Adipose tissue (tissue), 3 donors: ENCODE data around the gene MAPKBP1. TPM values are rescaled to one million over a fixed set of nuclear protein-coding genes. Genes with fewer than 3 reads are reported as not detected.

Experiments used
- H3K27ac ChIP-seq: one replicate; pipeline ENCODE4 v1.5.1; 2013; ENCODE audit warnings: low read depth, low read length
- WGBS, 3 donors: extraction: QIAGEN DNeasy Blood & Tissue Kit; methylation state at CpG; one replicate each; pipeline ENCODE4 v1.1.7; 2013; 5-methylcytosine and 5-hydroxymethylcytosine counted together
- polyA plus RNA-seq, 3 donors: library from polyadenylated mRNA; stranded (reverse); fragments of 200-250 nt; gene quantifications; one replicate each; pipeline ENCODE4 v1.2.3, GENCODE V29; 2013
- donor health status: healthy with polysubstance abuse.
- donor health status: Bipolar disorder and iron deficiency.
- donor health status: healthy.

The MAPKBP1 gene
- polyA plus RNA-seq, 3 donors = 4.0 to 15.1 (median 8.7) TPM

DNA sequence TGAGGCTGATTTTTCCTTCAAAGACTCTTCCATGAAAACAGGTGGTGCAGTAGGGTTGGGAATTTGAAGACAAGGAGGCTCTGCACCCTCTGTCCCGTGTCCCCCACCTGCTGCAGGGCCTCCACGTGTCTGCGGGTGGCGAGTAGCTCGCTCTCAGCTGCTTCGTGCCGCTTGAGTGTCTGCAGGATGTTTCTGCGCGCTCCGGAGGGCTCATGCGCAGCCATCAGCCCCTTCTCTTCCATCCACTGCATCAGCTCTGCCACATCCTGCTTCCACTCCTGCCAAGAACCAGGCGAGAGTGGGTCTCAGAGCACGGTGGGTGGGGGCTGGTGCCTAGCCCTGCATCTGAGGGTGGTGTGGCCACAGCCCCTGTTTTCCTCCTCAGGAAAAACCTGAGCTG is 101.7 kb downstream of the MAPKBP1 start:
- 83 to 87% (median 83%) methylated on average over 13 of the region's 13 CpGs for WGBS, 3 donors
- no peak overlapping the region for H3K27ac ChIP-seq

DNA sequence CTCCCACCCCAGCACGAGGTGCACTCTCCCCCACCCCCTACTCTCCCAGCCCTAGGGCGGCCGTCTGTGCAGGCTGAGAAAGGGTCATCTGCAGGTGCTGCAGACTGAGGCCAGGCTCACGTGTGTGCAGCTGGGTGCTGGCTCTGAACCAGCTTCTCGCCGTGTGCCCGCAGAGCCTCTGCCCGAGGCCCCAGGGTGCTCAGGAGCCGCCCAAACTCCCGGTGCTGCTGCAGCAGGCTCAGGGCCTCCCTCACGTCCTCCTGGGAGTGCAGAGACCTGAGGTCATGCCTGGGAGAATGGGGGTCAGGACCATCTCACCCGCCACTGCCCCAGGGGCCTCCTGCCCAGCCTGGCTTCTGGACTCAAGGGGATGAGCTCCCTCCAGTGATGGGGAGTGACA is 102.4 kb downstream of the MAPKBP1 start:
- 49 to 74% (median 69%) methylated on average over 10 to 12 of the region's 12 CpGs for WGBS, 3 donors
- no peak overlapping the region for H3K27ac ChIP-seq

Other genes with a start within 250 kb of the MAPKBP1 start
- gene RPAP1, start 230.2 kb upstream of the MAPKBP1 start, polyA plus RNA-seq = 10 to 100 TPM; 10.9 to 15.7 (median 15.7) TPM
- 10 to 100 TPM; 13.2 to 76.9 (median 17.5) TPM for gene TYRO3, start 215.3 kb upstream of the MAPKBP1 start, polyA plus RNA-seq
- gene MGA, start 114.1 kb upstream of the MAPKBP1 start, polyA plus RNA-seq = 1 to 10 TPM; 2.9 to 5.3 (median 3.4) TPM
- 10 to 100 TPM in 2 of 3 donors, 1 to 10 TPM in 1; 8.5 to 15.5 (median 10.3) TPM for gene JMJD7, start 53.6 kb downstream of the MAPKBP1 start, polyA plus RNA-seq
- 1 to 10 TPM; 6.3 to 9.6 (median 7.3) TPM for gene PLA2G4B, start 64.4 kb downstream of the MAPKBP1 start, polyA plus RNA-seq
- 1 to 10 TPM in 2 of 3 donors, under 1 TPM in 1; 0.58 to 3.0 (median 1.9) TPM for gene SPTBN5, start 119.6 kb downstream of the MAPKBP1 start, polyA plus RNA-seq
- 10 to 100 TPM in 2 of 3 donors, 1 to 10 TPM in 1; 5.5 to 23.6 (median 12.5) TPM for gene EHD4, start 198.1 kb downstream of the MAPKBP1 start, polyA plus RNA-seq
- not detected for gene PLA2G4E, start 246.6 kb downstream of the MAPKBP1 start, polyA plus RNA-seq